ENCODE data around the gene FASN. TPM values are rescaled to one million over a fixed set of nuclear protein-coding genes. Genes with fewer than 3 reads are reported as not detected.

FASN gene
- total RNA-seq, 2 experiments from 2014 or later: 111 to 364 TPM

- H3K36me3 ChIP-seq (ENCODE audit: insufficient read depth, low read length): peaks cover 70% of the 10 kb centered on the region
- peaks cover 17% of the 10 kb centered on the region for H3K4me1 ChIP-seq (ENCODE audit: insufficient read depth, low read length, poor library complexity, severe bottlenecking)
- DNase-seq (ENCODE audit: low spot score): no peak
- no peaks in the 10 kb centered on the region for H4K20me1 ChIP-seq (ENCODE audit: insufficient read depth, low read length)
- no peak overlapping the region for H3K4me2 ChIP-seq (ENCODE audit: low read length)
- no peak overlapping the region for H3K4me3 ChIP-seq (ENCODE audit: low read depth, low read length, poor library complexity, severe bottlenecking)
- TF ChIP-seq EZH2phosphoT487 (IDR thresholded peaks at IDR 0.05; ENCODE audit: borderline replicate concordance, low read depth, low read length): no peak
- TF ChIP-seq, protein P1, sequence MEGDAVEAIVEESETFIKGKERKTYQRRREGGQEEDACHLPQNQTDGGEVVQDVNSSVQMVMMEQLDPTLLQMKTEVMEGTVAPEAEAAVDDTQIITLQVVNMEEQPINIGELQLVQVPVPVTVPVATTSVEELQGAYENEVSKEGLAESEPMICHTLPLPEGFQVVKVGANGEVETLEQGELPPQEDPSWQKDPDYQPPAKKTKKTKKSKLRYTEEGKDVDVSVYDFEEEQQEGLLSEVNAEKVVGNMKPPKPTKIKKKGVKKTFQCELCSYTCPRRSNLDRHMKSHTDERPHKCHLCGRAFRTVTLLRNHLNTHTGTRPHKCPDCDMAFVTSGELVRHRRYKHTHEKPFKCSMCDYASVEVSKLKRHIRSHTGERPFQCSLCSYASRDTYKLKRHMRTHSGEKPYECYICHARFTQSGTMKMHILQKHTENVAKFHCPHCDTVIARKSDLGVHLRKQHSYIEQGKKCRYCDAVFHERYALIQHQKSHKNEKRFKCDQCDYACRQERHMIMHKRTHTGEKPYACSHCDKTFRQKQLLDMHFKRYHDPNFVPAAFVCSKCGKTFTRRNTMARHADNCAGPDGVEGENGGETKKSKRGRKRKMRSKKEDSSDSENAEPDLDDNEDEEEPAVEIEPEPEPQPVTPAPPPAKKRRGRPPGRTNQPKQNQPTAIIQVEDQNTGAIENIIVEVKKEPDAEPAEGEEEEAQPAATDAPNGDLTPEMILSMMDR (conservative IDR thresholded peaks at IDR 0.05; ENCODE audit: low read length): no peak
- no peaks in the 10 kb centered on the region for H3K9me3 ChIP-seq (ENCODE audit: low read length)
- intact Hi-C loops (cut with micrococcal nuclease; ENCODE audit: unreplicated experiment): no loop called here
- ChIA-PET CTCF (ENCODE audit: unreplicated experiment) (no interaction called here), POLR2A (no interaction called here)
- no peak overlapping the region for H2AFZ ChIP-seq (ENCODE audit: low read length)
- no TSS peak for BruUV-seq (replicated peaks)
- no peak overlapping the region for H3K27ac ChIP-seq (ENCODE audit: low read depth, low read length, poor library complexity, severe bottlenecking)
- H3K9me2 ChIP-seq (ENCODE audit: insufficient read depth, low read length): no peaks in the 10 kb centered on the region
- H3K79me2 ChIP-seq (ENCODE audit: insufficient read depth, low read depth, low read length): peaks cover 8% of the 10 kb centered on the region; the same call in 1 of the 2 replicates
Measured at GRCh38 chr17:82055023-82055964, 42.7 kb downstream of the FASN start.

DNA sequence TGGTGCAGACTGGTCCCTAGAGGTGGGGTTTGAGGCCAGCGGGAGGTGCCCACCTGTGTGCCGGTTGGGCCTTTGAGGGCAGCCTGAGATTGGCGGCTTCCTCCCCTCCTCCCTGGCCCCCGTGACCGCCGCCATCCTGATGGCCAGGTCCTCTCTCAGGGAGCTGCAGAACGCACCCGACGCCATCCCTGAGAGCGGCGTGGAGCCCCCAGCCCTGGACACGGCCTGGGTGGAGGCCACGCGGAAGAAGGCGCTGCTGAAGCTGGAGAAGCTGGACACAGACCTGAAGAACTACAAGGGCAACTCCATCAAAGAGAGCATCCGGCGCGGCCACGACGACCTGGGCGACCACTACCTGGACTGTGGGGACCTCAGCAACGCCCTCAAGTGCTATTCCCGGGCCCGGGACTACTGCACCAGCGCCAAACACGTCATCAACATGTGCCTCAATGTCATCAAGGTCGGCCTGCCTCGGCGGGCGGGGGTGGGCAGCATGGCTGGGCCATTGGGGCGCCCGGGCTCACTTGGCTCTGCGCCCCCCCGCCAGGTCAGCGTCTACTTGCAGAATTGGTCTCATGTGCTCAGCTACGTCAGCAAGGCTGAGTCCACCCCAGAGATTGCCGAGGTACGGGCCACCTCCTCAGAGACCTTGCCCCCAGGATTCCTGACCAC, 43.5 kb downstream of the FASN start:
- CTCF ChIA-PET (ENCODE audit: unreplicated experiment): no interaction called here
- H3K9me3 ChIP-seq (ENCODE audit: low read length): no peaks in the 10 kb centered on the region
- TF ChIP-seq EZH2phosphoT487 (IDR thresholded peaks at IDR 0.05; ENCODE audit: borderline replicate concordance, low read depth, low read length): no peak
- TF ChIP-seq, protein P1 (conservative IDR thresholded peaks at IDR 0.05; ENCODE audit: low read length): no peak
- no peak overlapping the region for H3K27ac ChIP-seq (ENCODE audit: low read depth, low read length, poor library complexity, severe bottlenecking)
- no peaks in the 10 kb centered on the region for H4K20me1 ChIP-seq (ENCODE audit: insufficient read depth, low read length)
- peaks cover 8% of the 10 kb centered on the region; the same call in 1 of the 2 replicates for H3K79me2 ChIP-seq (ENCODE audit: insufficient read depth, low read depth, low read length)
- DNase-seq (ENCODE audit: low spot score): no peak
- intact Hi-C loops (cut with micrococcal nuclease; ENCODE audit: unreplicated experiment): no loop called here
- no TSS peak for BruUV-seq (replicated peaks)
- no peaks in the 10 kb centered on the region for H3K9me2 ChIP-seq (ENCODE audit: insufficient read depth, low read length)
- H3K4me1 ChIP-seq (ENCODE audit: insufficient read depth, low read length, poor library complexity, severe bottlenecking): peaks cover 21% of the 10 kb centered on the region
- H2AFZ ChIP-seq (ENCODE audit: low read length): no peak overlapping the region
- no peak overlapping the region for H3K4me2 ChIP-seq (ENCODE audit: low read length)
- POLR2A ChIA-PET: interaction anchor here (0.6 to 0.9 kb wide), 2 partner anchors 17 to 400 kb away, joined by 3 to 4 read pairs; partner anchors contain the start of gene DCXR
- H3K36me3 ChIP-seq (ENCODE audit: insufficient read depth, low read length): peaks cover 62% of the 10 kb centered on the region
- no peak overlapping the region for H3K4me3 ChIP-seq (ENCODE audit: low read depth, low read length, poor library complexity, severe bottlenecking)
